H1 (cell line): ENCODE measurements around the gene CAMSAP1. TPM values are rescaled to one million over a fixed set of nuclear protein-coding genes. Genes with fewer than 3 reads are reported as not detected.

Experiments
- CTCF ChIA-PET: fragments of 300-600 bp; sonication (Branson Sonifier 250); formaldehyde crosslinking; loops from one replicate; lab custom pipeline; 2021; ENCODE audit not compliant: partially characterized antibody; lab: Charles Lee
- POLR2A ChIA-PET: fragments of 300-600 bp; sonication (Branson Sonifier 250); formaldehyde crosslinking; loops from one replicate; lab custom pipeline; 2021; ENCODE audit warnings: inconsistent platforms; ENCODE audit not compliant: partially characterized antibody; lab: Charles Lee
- DNase-seq, 2 experiments: peaks; one replicate each; pipeline versions ENCODE4 v3.0.0 to v3.0.0-alpha.2; 2010 to 2022; ENCODE audit warnings: low spot score in 2 of 2, low read depth in 1 of 2, mixed read lengths in 1 of 2
- FAIRE-seq: peaks from 2 replicates; lab custom pipeline; 2011; peaks lifted over from hg19 to GRCh38; lab: Jason Lieb, UNC
- H2AFZ ChIP-seq: 2 replicates; pipeline ENCODE4 v1.8.1; 2012; ENCODE audit warnings: low read length, inconsistent platforms
- H2AK5ac ChIP-seq: 2 replicates; pipeline ENCODE4 v1.6.1; 2013; ENCODE audit warnings: low read depth, low read length
- H2BK120ac ChIP-seq: replicated peaks from 2 replicates; pipeline ENCODE3; 2013; ENCODE audit warnings: low read depth, low read length, inconsistent platforms
- H2BK12ac ChIP-seq: 2 replicates; pipeline ENCODE4 v1.6.1; 2013; ENCODE audit warnings: low read depth, low read length
- H2BK15ac ChIP-seq: 2 replicates; pipeline ENCODE4 v1.6.1; 2013; ENCODE audit warnings: low read length
- H2BK20ac ChIP-seq: 2 replicates; pipeline ENCODE4 v1.6.1; 2013; ENCODE audit warnings: low read length
- H2BK5ac ChIP-seq: 2 replicates; pipeline ENCODE4 v1.6.1; 2013; ENCODE audit warnings: low read depth, low read length
- H3K14ac ChIP-seq: 2 replicates; pipeline ENCODE4 v1.6.1; 2013; ENCODE audit warnings: inconsistent platforms; ENCODE audit not compliant: insufficient read length
- H3K18ac ChIP-seq: 2 replicates; pipeline ENCODE4 v1.6.1; 2013; ENCODE audit warnings: low read length; ENCODE audit errors: extremely low read depth
- H3K23ac ChIP-seq: 2 replicates; pipeline ENCODE4 v1.6.1; 2013; ENCODE audit warnings: inconsistent platforms; ENCODE audit not compliant: insufficient read length
- H3K23me2 ChIP-seq: 2 replicates; pipeline ENCODE4 v1.6.1; 2013; ENCODE audit warnings: low read depth, low read length
- H3K27ac ChIP-seq: 2 replicates; pipeline ENCODE4 v1.6.1; 2011; ENCODE audit warnings: low read depth, low read length, inconsistent platforms
- H3K27me3 ChIP-seq, 4 experiments: replicated peaks in 1 of 4; 1 replicate in 1 of 4; 2 replicates in 3 of 4; pipeline versions ENCODE4 v1.6.1 to v1.8.1; 2011 to 2013; ENCODE audit warnings: low read length in 3 of 4, mild to moderate bottlenecking in 3 of 4, inconsistent platforms in 2 of 4, mixed read lengths in 2 of 4, moderate library complexity in 1 of 4; ENCODE audit not compliant: control insufficient read depth in 3 of 4, insufficient read depth in 3 of 4; ENCODE audit errors: extremely low read depth in 1 of 4
- H3K36me3 ChIP-seq, 4 experiments: 2 replicates each; pipeline versions ENCODE4 v1.6.1 to v1.8.1; 2011 to 2013; ENCODE audit warnings: mild to moderate bottlenecking in 4 of 4, low read length in 3 of 4, moderate library complexity in 2 of 4, control low read depth in 1 of 4, inconsistent platforms in 1 of 4; ENCODE audit not compliant: insufficient read depth in 4 of 4, control insufficient read depth in 2 of 4
- H3K4ac ChIP-seq: replicated peaks from 2 replicates; pipeline ENCODE3; 2013; ENCODE audit warnings: low read length, low read depth, mixed read lengths, inconsistent platforms; ENCODE audit not compliant: insufficient read length
- H3K4me1 ChIP-seq, 4 experiments: replicated peaks in 1 of 4; 1 replicate in 1 of 4; 2 replicates in 3 of 4; pipeline versions ENCODE4 v1.6.1 to v1.8.1; 2011 to 2013; ENCODE audit warnings: low read length in 3 of 4, inconsistent platforms in 2 of 4, mixed read lengths in 1 of 4; ENCODE audit not compliant: insufficient read depth in 4 of 4, control insufficient read depth in 3 of 4
- H3K4me2 ChIP-seq, 2 experiments: 2 replicates each; pipeline versions ENCODE4 v1.6.1 to v1.8.1; 2011 to 2013; ENCODE audit warnings: low read depth in 2 of 2, low read length in 2 of 2, control low read depth in 1 of 2, inconsistent platforms in 1 of 2, mild to moderate bottlenecking in 1 of 2; ENCODE audit not compliant: insufficient read depth in 1 of 2
- H3K4me3 ChIP-seq, 4 experiments: fragments of 200-600, 300-600 bp in 1 of 4; sonication (generic), shearing (Covaris generic), sonication (Bioruptor Twin) in 1 of 4; 2 replicates each; pipeline versions ENCODE4 v1.5.1 to v1.8.1; 2011 to 2016; ENCODE audit warnings: low read length in 4 of 4, low read depth in 3 of 4, control low read depth in 2 of 4, inconsistent platforms in 2 of 4, mild to moderate bottlenecking in 2 of 4, mixed read lengths in 1 of 4, moderate library complexity in 1 of 4; ENCODE audit not compliant: insufficient read depth in 2 of 4; ENCODE audit errors: extremely low read depth in 1 of 4
- H3K56ac ChIP-seq: replicated peaks from 2 replicates; pipeline ENCODE3; 2013; ENCODE audit warnings: low read depth, mild to moderate bottlenecking, mixed read lengths, low read length, inconsistent platforms; ENCODE audit not compliant: insufficient read length
- H3K79me1 ChIP-seq: 2 replicates; pipeline ENCODE4 v1.6.1; 2013; ENCODE audit warnings: low read depth, low read length, control low read depth
- H3K79me2 ChIP-seq, 2 experiments: 2 replicates each; pipeline versions ENCODE4 v1.6.1 to v1.8.1; 2012 to 2013; ENCODE audit warnings: low read length in 2 of 2, mild to moderate bottlenecking in 2 of 2, inconsistent platforms in 1 of 2; ENCODE audit not compliant: insufficient read depth in 2 of 2, control insufficient read depth in 1 of 2
- H3K9ac ChIP-seq, 4 experiments: replicated peaks in 1 of 4; 1 replicate in 1 of 4; 2 replicates in 3 of 4; pipeline versions ENCODE4 v1.6.1 to v1.8.1; 2011 to 2013; ENCODE audit warnings: low read depth in 3 of 4, low read length in 3 of 4, control low read depth in 2 of 4, mild to moderate bottlenecking in 2 of 4, moderate library complexity in 2 of 4, inconsistent platforms in 1 of 4; ENCODE audit errors: extremely low read depth in 1 of 4
- H3K9me3 ChIP-seq, 2 experiments: 2 replicates each; pipeline versions ENCODE4 v1.6.1 to v1.8.1; 2012 to 2013; ENCODE audit warnings: mild to moderate bottlenecking in 2 of 2, moderate library complexity in 2 of 2, control low read depth in 1 of 2, inconsistent platforms in 1 of 2, low read depth in 1 of 2, low read length in 1 of 2, mixed read lengths in 1 of 2; ENCODE audit not compliant: insufficient read depth in 2 of 2
- H4K20me1 ChIP-seq, 2 experiments: replicated peaks in 1 of 2; 2 replicates each; pipeline versions ENCODE3 to v1.8.1; 2011 to 2013; ENCODE audit warnings: inconsistent platforms in 2 of 2, low read length in 2 of 2, mild to moderate bottlenecking in 1 of 2; ENCODE audit not compliant: insufficient read depth in 2 of 2, control insufficient read depth in 1 of 2
- H4K5ac ChIP-seq: 2 replicates; pipeline ENCODE4 v1.6.1; 2013; ENCODE audit warnings: low read length, low read depth, mixed read lengths, inconsistent platforms; ENCODE audit not compliant: insufficient read length
- H4K8ac ChIP-seq: 2 replicates; pipeline ENCODE4 v1.8.0; 2013; ENCODE audit warnings: mild to moderate bottlenecking, moderate library complexity, low read length, inconsistent platforms; ENCODE audit not compliant: insufficient read depth; ENCODE audit errors: extremely low read depth
- H4K91ac ChIP-seq: replicated peaks from 2 replicates; pipeline ENCODE3; 2013; ENCODE audit warnings: low read length, mixed read lengths, inconsistent platforms; ENCODE audit not compliant: insufficient read length
- CHD2 ChIP-seq: IDR thresholded peaks from 2 replicates; pipeline ENCODE4 v1.6.1; 2012; ENCODE audit warnings: low read length, improper control_type of control experiment
- HDAC6 ChIP-seq: IDR thresholded peaks from one replicate; pipeline ENCODE4 v1.7.1; 2012; ENCODE audit warnings: low read depth, mild to moderate bottlenecking, inconsistent platforms, low read length, moderate library complexity
- POU5F1 ChIP-seq: IDR thresholded peaks from 2 replicates; pipeline ENCODE4 v1.6.1; 2011; ENCODE audit warnings: low read depth, mild to moderate bottlenecking, low read length, moderate library complexity
- RNF2 ChIP-seq: fragments of 200-900, 300-1000 bp; sonication (generic); IDR thresholded peaks from 2 replicates; pipeline ENCODE4 v1.7.1; 2016; ENCODE audit warnings: borderline replicate concordance, low read depth, mild to moderate bottlenecking, antibody characterized with exemption, low read length; ENCODE audit not compliant: poor library complexity, severe bottlenecking; ENCODE audit errors: missing control alignments
- RXRA ChIP-seq: IDR thresholded peaks from 2 replicates; pipeline ENCODE4 v1.6.1; 2011; ENCODE audit warnings: low read depth, mild to moderate bottlenecking, low read length, moderate library complexity; ENCODE audit not compliant: insufficient read depth
- SUZ12 ChIP-seq: fragments of 200-600 bp; sonication (generic); IDR thresholded peaks from 2 replicates; pipeline ENCODE4 v1.6.1; 2012; ENCODE audit warnings: mild to moderate bottlenecking, inconsistent platforms, low read length, moderate library complexity, mixed read lengths
- ZNF274 ChIP-seq: IDR thresholded peaks from 2 replicates; pipeline ENCODE4 v1.7.0; 2012; ENCODE audit warnings: low read length, borderline replicate concordance; ENCODE audit errors: extremely low read depth
- WGBS, 2 experiments: shearing (Covaris generic) in 1 of 2; methylation state at CpG; one replicate each; pipeline versions ENCODE4 v1.1.6 to v1.1.7; 2013 to 2015; ENCODE audit warnings: low lambda C conversion rate in 2 of 2, mixed read lengths in 2 of 2, inconsistent platforms in 1 of 2, low coverage in 1 of 2, missing lambda C conversion rate in 1 of 2; ENCODE audit not compliant: insufficient replicate concordance in 2 of 2, insufficient coverage in 1 of 2, insufficient read length in 1 of 2; ENCODE audit errors: extremely low coverage in 1 of 2, missing lambda C conversion rate in 1 of 2; 5-methylcytosine and 5-hydroxymethylcytosine counted together
- polyA plus RNA-seq, 7 experiments: library from polyadenylated mRNA; depleted of rRNA in 3 of 7; stranded (reverse) in 5 of 7; unstranded in 2 of 7; fragments of >200 nt in 5 of 7; fragments of 200-250 nt in 2 of 7; gene quantifications; 1 replicate in 5 of 7; 2 replicates in 1 of 7; 4 replicates in 1 of 7; pipeline versions ENCODE4 v1.2.1 to v1.2.3, GENCODE V29; 2011 to 2013; ENCODE audit warnings: missing spikeins in 2 of 7, mixed read lengths in 2 of 7
- total RNA-seq: library from RNA; stranded (reverse); fragmentation: NEBNext Ultra II Directional; extraction: Animal tissue kit (Norgen Biotek cat#: 25700); gene quantifications from 2 replicates; pipeline ENCODE4 v1.2.1, GENCODE V29; 2021

The CAMSAP1 gene
- total and polyA plus RNA-seq, 2 of the 8 experiments (the other 6 are each of a cell fraction or from before 2014, with no cell fraction given) = 13.4 to 44.0 TPM

GRCh38 chr9:135903358-135903656 lies 4.0 kb downstream of the CAMSAP1 start:
- no peak overlapping the region for H2AFZ ChIP-seq
- ChIA-PET POLR2A (no interaction called here), CTCF (interaction anchor here (0.6 to 1.6 kb wide), 4 partner anchors 26 to 220 kb away, joined by 3 to 4 read pairs (median 4); no protein-coding TSS in a partner anchor)
- no peaks in the 10 kb centered on the region for H3K27me3 ChIP-seq
- no peak overlapping the region for H2BK5ac ChIP-seq
- H3K9me3 ChIP-seq = no peaks in the 10 kb centered on the region; a peak in 1 of 4 replicates
- H4K20me1 ChIP-seq = peaks cover 14 to 26% of the 10 kb centered on the region in 2 experiments
- H2BK20ac ChIP-seq = no peak overlapping the region
- no peak overlapping the region for H3K27ac ChIP-seq
- peaks cover 64 to 84% of the 10 kb centered on the region in 2 experiments for H3K79me2 ChIP-seq
- H3K36me3 ChIP-seq = peaks cover 0 to 5% (median 0%) of the 10 kb centered on the region in 4 experiments; a peak in 2 of 8 replicates
- no peak overlapping the region for H3K9ac ChIP-seq
- H2BK120ac ChIP-seq = no peak overlapping the region
- H3K14ac ChIP-seq = no peak overlapping the region
- H3K23me2 ChIP-seq = peaks cover 3% of the 10 kb centered on the region
- no peak overlapping the region for H4K8ac ChIP-seq
- 63% methylated on average over 3 of the region's 3 CpGs; no CpG with 5 or more reads in 1 of the 2 experiments for WGBS, 2 experiments
- DNase-seq = no peak
- H4K5ac ChIP-seq = no peak overlapping the region
- H3K23ac ChIP-seq = no peak overlapping the region
- H3K4me2 ChIP-seq = peak overlapping the region in 1 of 2 experiments; percentile 68; a peak in 2 of 4 replicates
- H4K91ac ChIP-seq = no peak overlapping the region
- H3K4me1 ChIP-seq = peaks cover 9 to 13% (median 10%) of the 10 kb centered on the region in 4 experiments
- H2BK15ac ChIP-seq = no peak overlapping the region
- no peak overlapping the region for H3K18ac ChIP-seq
- H3K56ac ChIP-seq = no peak overlapping the region
- H2BK12ac ChIP-seq = no peak overlapping the region
- H3K4ac ChIP-seq = no peak overlapping the region
- peaks cover 13% of the 10 kb centered on the region for H3K79me1 ChIP-seq
- H2AK5ac ChIP-seq = no peak overlapping the region
- H3K4me3 ChIP-seq = peak overlapping the region in 1 of 4 experiments; percentile 14; a peak in 1 of 8 replicates
- FAIRE-seq = no peak
- TF ChIP-seq CHD2 (no peak), POU5F1 (no peak), HDAC6 (no peak), RNF2 (no peak), ZNF274 (no peak), RXRA (no peak), SUZ12 (no peak)
